HL-60 (cell line): ENCODE measurements around the gene ABCG2.

Experiments used
- DNase-seq, 2 experiments: peaks; one replicate each; pipeline ENCODE4 v3.0.0-alpha.2; 2010 to 2020; ENCODE audit warnings: low read depth in 1 of 2, low spot score in 1 of 2
- H3K27ac ChIP-seq: fragments of 250-450 bp; sonication (Bioruptor Pico); replicated peaks from 2 replicates; pipeline ENCODE4 v1.5.1; 2020; ENCODE audit warnings: mild to moderate bottlenecking, moderate library complexity
- H3K27me3 ChIP-seq: fragments of 250-450 bp; sonication (Bioruptor Pico); 2 replicates; pipeline ENCODE4 v1.5.1; 2021; ENCODE audit warnings: mild to moderate bottlenecking, moderate library complexity; ENCODE audit not compliant: insufficient read depth, poor library complexity, severe bottlenecking
- H3K4me3 ChIP-seq: replicated peaks from 2 replicates; pipeline ENCODE4 v1.5.1; 2011; ENCODE audit warnings: mild to moderate bottlenecking, control low read depth, low read length; ENCODE audit not compliant: insufficient read depth
- CTCF ChIP-seq: IDR thresholded peaks from one replicate; pipeline ENCODE4 v1.5.1; 2011; ENCODE audit warnings: low read length, control low read depth, inconsistent platforms; ENCODE audit not compliant: insufficient read depth
- GABPA ChIP-seq: IDR thresholded peaks from 2 replicates; pipeline ENCODE4 v1.6.1; 2012; ENCODE audit warnings: low read depth
- POLR2AphosphoS5 ChIP-seq: IDR thresholded peaks from 2 replicates; pipeline ENCODE4 v1.6.1; 2012; ENCODE audit warnings: low read depth
- REST ChIP-seq: IDR thresholded peaks from 2 replicates; pipeline ENCODE4 v1.6.1; 2012; ENCODE audit warnings: low read depth; ENCODE audit not compliant: insufficient replicate concordance
- SPI1 ChIP-seq: IDR thresholded peaks from 2 replicates; pipeline ENCODE4 v1.6.1; 2012; ENCODE audit warnings: low read depth, mild to moderate bottlenecking, borderline replicate concordance

Gene ABCG2

DNA sequence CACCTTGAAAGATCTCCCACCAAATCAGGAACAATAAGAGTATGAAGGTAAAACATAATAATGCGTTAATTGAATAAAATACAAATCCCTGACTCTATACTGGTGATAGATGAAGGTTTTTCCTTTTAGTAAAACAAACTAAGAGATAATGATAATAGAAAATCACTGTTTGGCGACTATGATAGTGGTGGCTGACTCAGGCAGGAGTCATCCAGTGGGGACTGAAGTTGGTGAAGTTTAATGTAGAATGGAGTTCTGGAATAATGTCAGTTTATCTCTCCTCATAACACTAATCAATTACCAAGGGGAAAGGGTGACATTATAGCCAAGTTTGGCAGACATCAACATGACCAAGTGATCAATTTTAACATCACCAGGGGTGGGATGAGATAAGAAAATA, 21.3 kb downstream of the ABCG2 start:
- no peak overlapping the region for H3K27ac ChIP-seq
- TF ChIP-seq GABPA (no peak), POLR2AphosphoS5 (no peak), SPI1 (no peak), CTCF (no peak), REST (no peak)
- H3K4me3 ChIP-seq: no peak overlapping the region
- DNase-seq: no peak
- no peaks in the 10 kb centered on the region for H3K27me3 ChIP-seq

DNA sequence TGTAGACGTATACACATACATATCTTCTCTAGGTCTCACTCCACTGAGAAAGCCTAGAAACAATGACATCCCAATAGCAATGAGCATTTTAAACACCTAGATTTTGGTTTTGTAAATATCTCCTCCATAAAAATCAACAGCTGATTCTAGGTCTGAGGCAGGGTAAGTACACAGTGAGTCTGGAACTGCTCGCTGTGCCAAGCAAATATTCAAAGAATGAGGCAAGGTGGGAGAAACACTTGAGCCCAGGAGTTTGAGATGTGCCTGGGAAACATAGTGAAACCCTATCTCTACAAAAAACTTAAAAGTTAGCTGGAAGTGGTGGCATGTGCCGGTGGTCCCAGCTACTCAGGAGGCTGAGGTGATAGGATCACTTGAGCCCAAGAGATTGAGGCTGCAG, 22.2 kb downstream of the ABCG2 start:
- Histone ChIP-seq H3K4me3 (no peak overlapping the region), H3K27me3 (no peaks in the 10 kb centered on the region), H3K27ac (no peak overlapping the region)
- no peak for DNase-seq
- no peak for TF ChIP-seq SPI1
- TF ChIP-seq GABPA: no peak
- TF ChIP-seq CTCF: no peak

- H3K27ac ChIP-seq: no peak overlapping the region
- TF ChIP-seq REST (no peak), SPI1 (no peak), POLR2AphosphoS5 (no peak), CTCF (no peak), GABPA (no peak)
- no peak for DNase-seq
These were observed 23.1 kb downstream of the ABCG2 start for GRCh38 chr4:88135356-88135663.

GRCh38 chr4:88134536-88135355, 23.7 kb downstream of the ABCG2 start:
- Histone ChIP-seq H3K27ac (no peak overlapping the region), H3K4me3 (no peak overlapping the region), H3K27me3 (no peaks in the 10 kb centered on the region)
- no peak for TF ChIP-seq REST
- TF ChIP-seq CTCF: no peak
- no peak for TF ChIP-seq SPI1
- TF ChIP-seq POLR2AphosphoS5: no peak
- no peak for TF ChIP-seq GABPA
- no peak for DNase-seq

More at GRCh38 chr4:88135356-88135663, 23.1 kb downstream of the ABCG2 start:
- Histone ChIP-seq H3K27me3 (no peaks in the 10 kb centered on the region), H3K4me3 (no peak overlapping the region)
